ENCODE data around the gene SLC25A44. TPM values are rescaled to one million over a fixed set of nuclear protein-coding genes. Genes with fewer than 3 reads are reported as not detected.

SLC25A44 gene
- 12.3 and 12.9 TPM in 2 replicates for total RNA-seq (2014; rRNA removed; shearing (Covaris generic))

GRCh38 chr1:156193488-156194299 is at the start of gene SLC25A44:
SLC25A44 (plus strand) TSS chr1:156194104; CDS start chr1:156199848, 5,744 bp downstream.
- H3K4me3 ChIP-seq = peak within 1 kb of the TSS; percentile 77
- H3K4me1 ChIP-seq = peaks cover 8% of the 10 kb centered on the region; the same call in 1 of the 2 replicates
- peak within 1 kb of the TSS; percentile 73 for H3K27ac ChIP-seq
- no peaks in the 10 kb centered on the region for H3K27me3 ChIP-seq
- peaks cover 5% of the 10 kb centered on the region; the same call in 1 of the 2 replicates for H3K36me3 ChIP-seq
- peak; percentile 96 to 98 for DNase-seq
- no peaks in the 10 kb centered on the region for H3K9me3 ChIP-seq (replicated peaks)

GRCh38 chr1:156144742-156145141 is 49.2 kb upstream of the SLC25A44 start:
- H3K36me3 ChIP-seq = no peaks in the 10 kb centered on the region
- peaks cover 10% of the 10 kb centered on the region; the same call in 1 of the 2 replicates for H3K4me1 ChIP-seq
- H3K4me3 ChIP-seq = no peak overlapping the region
- H3K9me3 ChIP-seq (replicated peaks) = no peaks in the 10 kb centered on the region
- no peak for DNase-seq
- H3K27me3 ChIP-seq = peaks cover 4% of the 10 kb centered on the region; the same call in 1 of the 2 replicates
- H3K27ac ChIP-seq = no peak overlapping the region

- Histone ChIP-seq H3K36me3 (no peaks in the 10 kb centered on the region), H3K4me1 (peaks cover 10% of the 10 kb centered on the region; the same call in 1 of the 2 replicates), H3K9me3 (replicated peaks) (no peaks in the 10 kb centered on the region), H3K27ac (no peak overlapping the region), H3K27me3 (peaks cover 4% of the 10 kb centered on the region; the same call in 1 of the 2 replicates), H3K4me3 (no peak overlapping the region)
- DNase-seq = no peak
Observed at GRCh38 chr1:156145650-156146019, 48.3 kb upstream of the SLC25A44 start.

GRCh38 chr1:156146020-156146768 is 47.7 kb upstream of the SLC25A44 start:
- H3K4me1 ChIP-seq = peaks cover 13% of the 10 kb centered on the region
- DNase-seq = peak; percentile 92 to 93
- H3K4me3 ChIP-seq = peak overlapping the region; percentile 26
- H3K27ac ChIP-seq = no peak overlapping the region
- H3K27me3 ChIP-seq = peaks cover 4% of the 10 kb centered on the region; the same call in 1 of the 2 replicates
- no peaks in the 10 kb centered on the region for H3K36me3 ChIP-seq
- no peaks in the 10 kb centered on the region for H3K9me3 ChIP-seq (replicated peaks)

GRCh38 chr1:156146769-156147405 is 47.0 kb upstream of the SLC25A44 start:
- Histone ChIP-seq H3K36me3 (no peaks in the 10 kb centered on the region), H3K4me1 (peaks cover 15% of the 10 kb centered on the region), H3K27ac (no peak overlapping the region), H3K27me3 (peaks cover 4% of the 10 kb centered on the region; the same call in 1 of the 2 replicates), H3K4me3 (peak overlapping the region; percentile 26), H3K9me3 (replicated peaks) (no peaks in the 10 kb centered on the region)
- DNase-seq = no peak

- H3K4me3 ChIP-seq = no peak overlapping the region
- H3K4me1 ChIP-seq = peaks cover 15% of the 10 kb centered on the region
- H3K36me3 ChIP-seq = no peaks in the 10 kb centered on the region
- no peaks in the 10 kb centered on the region for H3K9me3 ChIP-seq (replicated peaks)
- no peak for DNase-seq
- H3K27ac ChIP-seq = no peak overlapping the region
- H3K27me3 ChIP-seq = peaks cover 4% of the 10 kb centered on the region; the same call in 1 of the 2 replicates
Observed at GRCh38 chr1:156148216-156148615, 45.7 kb upstream of the SLC25A44 start.

- Histone ChIP-seq H3K27me3 (peaks cover 4% of the 10 kb centered on the region; the same call in 1 of the 2 replicates), H3K27ac (no peak overlapping the region), H3K9me3 (replicated peaks) (no peaks in the 10 kb centered on the region), H3K36me3 (no peaks in the 10 kb centered on the region), H3K4me3 (no peak overlapping the region), H3K4me1 (peaks cover 8% of the 10 kb centered on the region)
- DNase-seq = no peak
Observed at GRCh38 chr1:156149374-156150332, 44.3 kb upstream of the SLC25A44 start.

GRCh38 chr1:156150333-156151011 is 43.4 kb upstream of the SLC25A44 start:
- Histone ChIP-seq H3K27me3 (peaks cover 4% of the 10 kb centered on the region; the same call in 1 of the 2 replicates), H3K4me1 (peaks cover 7% of the 10 kb centered on the region), H3K36me3 (no peaks in the 10 kb centered on the region), H3K9me3 (replicated peaks) (no peaks in the 10 kb centered on the region), H3K27ac (no peak overlapping the region), H3K4me3 (no peak overlapping the region)
- DNase-seq = no peak

- Histone ChIP-seq H3K27ac (no peak overlapping the region), H3K36me3 (no peaks in the 10 kb centered on the region), H3K4me3 (no peak overlapping the region), H3K4me1 (peaks cover 5% of the 10 kb centered on the region), H3K27me3 (peaks cover 4% of the 10 kb centered on the region; the same call in 1 of the 2 replicates), H3K9me3 (replicated peaks) (no peaks in the 10 kb centered on the region)
- no peak for DNase-seq
Observed at GRCh38 chr1:156151093-156151688, 42.7 kb upstream of the SLC25A44 start.

GRCh38 chr1:156152628-156153027 is 41.3 kb upstream of the SLC25A44 start:
- Histone ChIP-seq H3K4me3 (no peak overlapping the region), H3K27me3 (peaks cover 4% of the 10 kb centered on the region; the same call in 1 of the 2 replicates), H3K4me1 (peaks cover 5% of the 10 kb centered on the region; the same call in 1 of the 2 replicates), H3K36me3 (no peaks in the 10 kb centered on the region), H3K9me3 (replicated peaks) (no peaks in the 10 kb centered on the region), H3K27ac (no peak overlapping the region)
- no peak for DNase-seq

GRCh38 chr1:156153362-156153761 is 40.5 kb upstream of the SLC25A44 start, which contains the start of gene SEMA4A:
SEMA4A (plus strand) TSS chr1:156153585; CDS start chr1:156154579, 994 bp downstream.
- no peak for DNase-seq
- H3K9me3 ChIP-seq (replicated peaks) = no peaks in the 10 kb centered on the region
- peak within 1 kb of the TSS; percentile 27 for H3K4me3 ChIP-seq
- H3K4me1 ChIP-seq = peaks cover 5% of the 10 kb centered on the region; the same call in 1 of the 2 replicates
- H3K27me3 ChIP-seq = peaks cover 1% of the 10 kb centered on the region; the same call in 1 of the 2 replicates
- H3K27ac ChIP-seq = no peak within 1 kb of the TSS
- no peaks in the 10 kb centered on the region for H3K36me3 ChIP-seq

GRCh38 chr1:156154317-156154749 is 39.6 kb upstream of the SLC25A44 start:
- no peak overlapping the region for H3K27ac ChIP-seq
- H3K9me3 ChIP-seq (replicated peaks) = no peaks in the 10 kb centered on the region
- H3K27me3 ChIP-seq = no peaks in the 10 kb centered on the region
- H3K4me1 ChIP-seq = peaks cover 5% of the 10 kb centered on the region; the same call in 1 of the 2 replicates
- DNase-seq = peak; percentile 24 to 37
- no peaks in the 10 kb centered on the region for H3K36me3 ChIP-seq
- peak overlapping the region; percentile 27 for H3K4me3 ChIP-seq

All from SJCRH30 (cell line).